DND-41 (cell line): ENCODE data around the gene ANKRD18A.

Experiments used
- CTCF ChIP-seq: IDR thresholded peaks from 2 replicates; pipeline ENCODE4 v1.5.1; 2012; ENCODE audit warnings: borderline replicate concordance, low read length, moderate library complexity, mild to moderate bottlenecking; ENCODE audit not compliant: poor library complexity, severe bottlenecking; ENCODE audit errors: extremely low read depth
- EZH2 ChIP-seq: IDR thresholded peaks from 3 replicates; pipeline ENCODE4 v1.6.1; 2012; ENCODE audit warnings: borderline replicate concordance, low read depth, mild to moderate bottlenecking, moderate library complexity, low read length, inconsistent platforms; ENCODE audit not compliant: severe bottlenecking

DNA sequence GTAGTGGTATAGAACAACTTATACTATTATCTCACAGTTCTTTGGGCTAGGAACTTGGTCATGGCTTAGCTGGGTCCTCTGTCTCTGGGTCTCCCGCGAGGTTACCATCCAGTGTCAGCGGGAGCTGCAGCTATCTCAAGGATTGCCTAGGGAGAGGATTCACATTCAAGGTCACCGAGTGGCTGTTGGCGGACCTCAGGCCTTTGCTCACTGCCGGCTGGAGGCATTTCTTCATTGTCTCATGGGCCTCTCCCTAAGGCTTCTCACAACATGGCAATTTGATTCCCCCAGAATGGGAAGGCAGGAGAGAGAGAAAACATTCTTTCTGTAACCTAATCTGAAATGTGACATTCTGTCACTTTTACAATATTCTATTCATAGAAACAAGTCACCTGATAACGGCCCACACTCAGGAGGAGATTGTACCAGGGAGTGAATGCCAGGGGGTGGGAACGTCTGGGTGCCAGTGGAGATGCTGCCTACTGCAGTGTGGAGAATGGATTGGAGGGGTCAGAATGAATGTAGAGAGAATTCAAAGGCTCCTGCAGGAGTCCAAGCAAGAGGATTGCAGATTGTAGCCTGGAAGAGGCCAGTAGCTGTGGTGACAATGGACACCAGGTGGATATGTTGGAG lies 29.5 kb upstream of the ANKRD18A start:
- TF ChIP-seq CTCF (no peak), EZH2 (no peak)
